Measurements from ENCODE around the gene SLC25A13. TPM values are rescaled to one million over a fixed set of nuclear protein-coding genes. Genes with fewer than 3 reads are reported as not detected.

Gene SLC25A13
- total and polyA plus RNA-seq, 2 of the 13 experiments (the other 11 are each of a cell fraction or from before 2014, with no cell fraction given), result 36.2 to 84.9 TPM

- no peak for TF ChIP-seq ZNF292 (CRISPR knock-in tag; IDR thresholded peaks at IDR 0.05; ENCODE audit: borderline replicate concordance, low read depth)
- TF ChIP-seq ZBTB43 (CRISPR knock-in tag; conservative IDR thresholded peaks at IDR 0.05), result no peak
- no peak for TF ChIP-seq FOSL1 (CRISPR knock-in tag; IDR thresholded peaks at IDR 0.05; ENCODE audit: borderline replicate concordance)
- no peak for TF ChIP-seq RXRA (CRISPR knock-in tag; IDR thresholded peaks at IDR 0.05)
- TF ChIP-seq IKZF1 (IDR thresholded peaks at IDR 0.05), result no peak
- no peak for TF ChIP-seq BRF2 (CRISPR knock-in tag; IDR thresholded peaks at IDR 0.05)
- TF ChIP-seq, protein P1, sequence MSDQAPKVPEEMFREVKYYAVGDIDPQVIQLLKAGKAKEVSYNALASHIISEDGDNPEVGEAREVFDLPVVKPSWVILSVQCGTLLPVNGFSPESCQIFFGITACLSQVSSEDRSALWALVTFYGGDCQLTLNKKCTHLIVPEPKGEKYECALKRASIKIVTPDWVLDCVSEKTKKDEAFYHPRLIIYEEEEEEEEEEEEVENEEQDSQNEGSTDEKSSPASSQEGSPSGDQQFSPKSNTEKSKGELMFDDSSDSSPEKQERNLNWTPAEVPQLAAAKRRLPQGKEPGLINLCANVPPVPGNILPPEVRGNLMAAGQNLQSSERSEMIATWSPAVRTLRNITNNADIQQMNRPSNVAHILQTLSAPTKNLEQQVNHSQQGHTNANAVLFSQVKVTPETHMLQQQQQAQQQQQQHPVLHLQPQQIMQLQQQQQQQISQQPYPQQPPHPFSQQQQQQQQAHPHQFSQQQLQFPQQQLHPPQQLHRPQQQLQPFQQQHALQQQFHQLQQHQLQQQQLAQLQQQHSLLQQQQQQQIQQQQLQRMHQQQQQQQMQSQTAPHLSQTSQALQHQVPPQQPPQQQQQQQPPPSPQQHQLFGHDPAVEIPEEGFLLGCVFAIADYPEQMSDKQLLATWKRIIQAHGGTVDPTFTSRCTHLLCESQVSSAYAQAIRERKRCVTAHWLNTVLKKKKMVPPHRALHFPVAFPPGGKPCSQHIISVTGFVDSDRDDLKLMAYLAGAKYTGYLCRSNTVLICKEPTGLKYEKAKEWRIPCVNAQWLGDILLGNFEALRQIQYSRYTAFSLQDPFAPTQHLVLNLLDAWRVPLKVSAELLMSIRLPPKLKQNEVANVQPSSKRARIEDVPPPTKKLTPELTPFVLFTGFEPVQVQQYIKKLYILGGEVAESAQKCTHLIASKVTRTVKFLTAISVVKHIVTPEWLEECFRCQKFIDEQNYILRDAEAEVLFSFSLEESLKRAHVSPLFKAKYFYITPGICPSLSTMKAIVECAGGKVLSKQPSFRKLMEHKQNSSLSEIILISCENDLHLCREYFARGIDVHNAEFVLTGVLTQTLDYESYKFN (CRISPR knock-in tag; conservative IDR thresholded peaks at IDR 0.05), result no peak
Observed at GRCh38 chr7:96316949-96317348, 4.9 kb downstream of the SLC25A13 start (continued).

GRCh38 chr7:96315125-96315512 lies 6.8 kb downstream of the SLC25A13 start:
- no peak for ATAC-seq
- FAIRE-seq, result no peak
- Histone ChIP-seq H2AFZ (ENCODE audit: low read length) (no peak overlapping the region), H3K9me3 (ENCODE audit: low read length) (no peaks in the 10 kb centered on the region), H3K4me3 (replicated peaks in 1 of 3; ENCODE audit: insufficient read depth in 1 of 3, low read depth in 2 of 3, low read length in 3 of 3) (no peak overlapping the region), H3K27me3 (ENCODE audit: control insufficient read depth in 1 of 2, insufficient read depth in 2 of 2, low read length in 2 of 2) (no peaks in the 10 kb centered on the region), H3K4me2 (ENCODE audit: low read depth, low read length) (no peak overlapping the region), H3K27ac (ENCODE audit: extremely low read length, insufficient read depth, low read length) (no peak overlapping the region), H3K79me2 (ENCODE audit: insufficient read depth, low read length) (peaks cover 98% of the 10 kb centered on the region), H3K9ac (ENCODE audit: insufficient read depth, low read depth, low read length) (no peak overlapping the region), H4K20me1 (ENCODE audit: insufficient read depth, low read length) (peaks cover 56% of the 10 kb centered on the region), H3K4me1 (ENCODE audit: insufficient read depth, low read length) (peaks cover 89% of the 10 kb centered on the region), H3K36me3 (replicated peaks in 1 of 2; ENCODE audit: control insufficient read depth in 1 of 2, insufficient read depth in 2 of 2, low read length in 2 of 2) (peaks cover 3 to 15% of the 10 kb centered on the region in 2 experiments; a peak in 4 of 5 replicates)
- no TSS peak for BruUV-seq (replicated peaks)
- DNase-seq (ENCODE audit: low spot score), result no peak
- ChIA-PET POLR2A (interaction anchor here (1.3 to 1.5 kb wide), 2 partner anchors 10 to 12 kb away, joined by 4 read pairs; no protein-coding TSS in a partner anchor), CTCF (ENCODE audit: low intra/inter-chr PET ratio, low total read pairs) (no interaction called here)
- in situ Hi-C loops (cut with HindIII; ENCODE audit: extremely low pct_ligation_motif_present, low pct_unique_long_range_greater_than_20kb), result loop anchor here (25.0 kb wide), 1 partner anchor 697 kb away; the partner anchor contains the start of genes DLX5 and DLX6
- TF ChIP-seq, protein P2, sequence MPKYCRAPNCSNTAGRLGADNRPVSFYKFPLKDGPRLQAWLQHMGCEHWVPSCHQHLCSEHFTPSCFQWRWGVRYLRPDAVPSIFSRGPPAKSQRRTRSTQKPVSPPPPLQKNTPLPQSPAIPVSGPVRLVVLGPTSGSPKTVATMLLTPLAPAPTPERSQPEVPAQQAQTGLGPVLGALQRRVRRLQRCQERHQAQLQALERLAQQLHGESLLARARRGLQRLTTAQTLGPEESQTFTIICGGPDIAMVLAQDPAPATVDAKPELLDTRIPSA (CRISPR knock-in tag; IDR thresholded peaks at IDR 0.05; ENCODE audit: borderline replicate concordance), result no peak
- no peak for TF ChIP-seq TBX2 (CRISPR knock-in tag; IDR thresholded peaks at IDR 0.05; ENCODE audit: borderline replicate concordance)
- intact Hi-C loops (cut with micrococcal nuclease; ENCODE audit: unreplicated experiment), result no loop called here
